LNCAP (cell line): ENCODE results near the gene NCKAP5.

Source experiments
- CTCF ChIP-seq: fragments of 450-650 bp; IDR thresholded peaks from 2 replicates; pipeline ENCODE4 v1.5.1; 2017; ENCODE audit warnings: mild to moderate bottlenecking

Gene NCKAP5

GRCh38 chr2:132844585-132844984 lies 723.7 kb downstream of the NCKAP5 start:
- TF ChIP-seq CTCF = no peak

DNA sequence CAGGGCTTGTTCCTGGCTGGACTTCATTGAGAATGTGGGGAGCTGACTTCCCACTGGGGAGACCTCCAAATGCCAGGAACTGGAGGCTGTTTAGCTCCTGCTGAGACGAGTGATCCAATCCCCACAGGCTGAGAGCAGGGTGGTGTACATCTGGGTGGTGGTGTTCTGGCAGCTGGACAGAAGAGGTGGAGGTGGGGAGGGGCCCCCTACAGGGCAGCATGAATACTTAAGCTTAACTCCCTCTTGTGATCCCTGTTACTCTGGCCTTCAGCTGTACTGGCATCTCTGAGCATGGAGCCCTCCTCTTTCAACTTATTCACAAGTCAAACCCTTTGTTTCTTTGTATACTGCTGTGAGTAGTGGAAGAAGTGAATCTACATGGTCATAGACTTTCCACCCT lies 730.5 kb downstream of the NCKAP5 start:
- no peak for TF ChIP-seq CTCF

DNA sequence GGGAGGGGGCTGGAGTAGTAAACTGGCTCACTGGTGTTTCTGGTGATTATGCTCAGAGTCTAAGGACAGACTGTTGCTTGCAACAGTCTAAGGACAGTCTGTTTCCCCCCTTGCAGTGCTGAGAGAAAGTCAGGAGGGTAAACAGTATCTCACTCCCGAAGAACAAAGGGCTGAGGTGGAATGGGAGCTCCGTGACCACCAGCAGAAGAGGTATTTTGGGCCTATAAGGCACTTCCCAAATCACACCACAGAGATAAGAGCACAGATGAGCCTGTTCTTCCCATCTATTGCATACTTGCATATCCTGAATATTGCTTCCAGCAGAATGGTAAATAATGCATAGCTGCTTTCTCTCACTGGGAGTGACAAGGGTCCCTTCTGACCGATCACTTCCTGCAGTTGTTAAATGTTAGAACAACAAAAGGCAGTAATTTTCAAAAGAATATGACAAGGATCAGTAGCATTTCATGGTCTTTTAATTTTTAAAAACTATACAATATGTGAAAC lies 737.9 kb downstream of the NCKAP5 start:
- TF ChIP-seq CTCF = no peak

DNA sequence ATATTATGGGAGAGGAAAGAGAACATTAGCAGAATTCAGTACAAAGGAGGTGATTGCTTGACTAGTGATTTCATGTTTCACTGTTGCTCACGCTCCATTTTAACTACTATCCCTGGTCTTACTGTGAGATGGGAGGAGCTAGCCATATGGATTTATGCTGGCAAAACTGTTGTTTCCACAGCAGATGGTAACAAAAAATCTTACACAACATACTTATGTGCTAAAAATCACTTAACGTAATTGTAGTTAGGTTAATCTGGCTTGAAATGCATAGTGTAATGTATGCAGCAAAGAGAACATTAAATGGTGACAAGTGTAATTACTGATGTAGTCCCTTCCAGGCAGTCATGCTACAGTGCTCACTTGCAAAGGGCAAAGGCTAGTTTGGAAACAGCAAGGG lies 742.7 kb downstream of the NCKAP5 start:
- TF ChIP-seq CTCF = no peak

DNA sequence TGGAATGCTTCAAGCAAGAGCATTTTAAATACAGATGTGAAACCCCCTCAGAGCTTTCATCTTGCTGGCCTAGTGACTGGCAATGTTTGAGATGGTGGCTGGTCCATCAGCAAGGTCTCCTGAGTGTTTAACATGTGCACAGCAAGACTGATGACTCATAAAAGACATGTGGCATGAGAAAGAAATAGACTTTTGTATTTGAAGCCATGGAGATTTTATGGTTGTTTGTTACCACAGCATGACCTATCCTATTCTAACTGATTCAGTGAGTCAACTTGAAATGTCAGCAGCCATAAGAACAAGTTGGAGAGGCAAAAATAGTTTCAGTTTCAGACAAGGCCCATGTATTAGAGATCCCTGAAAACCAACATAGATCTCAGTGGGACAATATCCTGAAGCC lies 743.5 kb downstream of the NCKAP5 start:
- TF ChIP-seq CTCF = no peak

DNA sequence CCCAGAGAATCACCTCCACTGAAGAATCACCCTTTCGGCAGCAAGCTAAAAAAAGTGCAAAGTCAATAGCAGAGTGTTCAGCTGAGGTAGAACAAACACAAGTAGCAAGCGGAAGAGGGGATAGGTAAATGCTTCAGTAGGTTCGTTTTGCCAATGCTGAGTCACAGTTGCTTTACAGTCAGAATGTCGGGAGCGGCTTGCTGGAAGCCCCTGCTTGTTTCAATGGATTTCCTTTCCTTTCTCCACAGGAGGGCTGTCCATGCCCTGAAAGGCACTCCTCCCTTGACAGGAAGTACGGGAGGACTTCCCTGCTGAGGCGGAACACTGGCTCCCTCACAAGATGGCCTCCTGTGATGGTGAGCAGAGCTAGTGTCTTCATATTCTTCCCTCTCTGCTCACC lies 752.0 kb downstream of the NCKAP5 start:
- no peak for TF ChIP-seq CTCF

- TF ChIP-seq CTCF = no peak
Observed at GRCh38 chr2:132815516-132815915, 752.7 kb downstream of the NCKAP5 start.

DNA sequence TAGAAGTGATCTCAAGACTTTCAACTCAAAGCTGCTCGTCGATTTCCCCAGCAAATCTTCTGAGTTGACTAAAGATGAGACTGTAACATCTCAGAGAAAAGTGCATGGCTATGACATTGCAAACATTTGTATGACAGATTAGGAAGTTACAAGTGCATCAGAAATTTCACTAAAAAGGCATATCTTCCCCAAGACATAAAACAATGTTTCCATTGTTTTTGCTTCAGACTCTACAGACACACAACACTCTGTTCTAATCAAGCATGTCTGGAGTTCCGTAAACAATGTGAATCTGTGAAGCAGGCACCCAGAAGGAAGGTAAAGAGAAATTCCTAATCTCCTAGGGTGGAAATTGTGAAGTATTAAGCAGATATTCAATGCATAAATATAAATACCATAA lies 753.6 kb downstream of the NCKAP5 start:
- no peak for TF ChIP-seq CTCF
